GM12892 (cell line): ENCODE results near the gene LNPEP.

ENCODE experiments used
- POLR2A ChIP-seq: IDR thresholded peaks from 2 replicates; pipeline ENCODE4 v1.6.1; 2011; ENCODE audit warnings: low read depth, low read length, control low read depth
- POLR2AphosphoS5 ChIP-seq: IDR thresholded peaks from 2 replicates; pipeline ENCODE4 v1.6.1; 2011; ENCODE audit warnings: low read depth, low read length, control low read depth

GRCh38 chr5:96999856-97000255 lies 64.0 kb downstream of the LNPEP start:
- TF ChIP-seq POLR2A (no peak), POLR2AphosphoS5 (no peak)
